H9 (cell line): ENCODE results near the gene ZNF521. TPM values are rescaled to one million over a fixed set of nuclear protein-coding genes. Genes with fewer than 3 reads are reported as not detected.

Experiments used
- DNase-seq: peaks from one replicate; pipeline ENCODE4 v3.0.0-alpha.2; 2017
- H2AFZ ChIP-seq: one replicate; pipeline ENCODE4 v1.6.1; 2013; ENCODE audit warnings: mild to moderate bottlenecking, low read length, control low read depth, moderate library complexity
- H2AK5ac ChIP-seq: 2 replicates; pipeline ENCODE4 v1.6.1; 2013; ENCODE audit warnings: low read length, control low read depth, mixed read lengths; ENCODE audit not compliant: insufficient read length
- H2BK120ac ChIP-seq: one replicate; pipeline ENCODE4 v1.6.1; 2013; ENCODE audit warnings: low read depth, mild to moderate bottlenecking, low read length, control low read depth, inconsistent platforms; ENCODE audit not compliant: poor library complexity, severe bottlenecking
- H2BK12ac ChIP-seq: 2 replicates; pipeline ENCODE4 v1.6.1; 2013; ENCODE audit warnings: low read length, control low read depth, mixed read lengths, low read depth; ENCODE audit not compliant: insufficient read length
- H2BK15ac ChIP-seq: 2 replicates; pipeline ENCODE4 v1.6.1; 2013; ENCODE audit warnings: low read depth, low read length, control low read depth
- H2BK20ac ChIP-seq: one replicate; pipeline ENCODE4 v1.6.1; 2013; ENCODE audit warnings: low read depth, mild to moderate bottlenecking, low read length, control low read depth, inconsistent platforms; ENCODE audit not compliant: poor library complexity, severe bottlenecking
- H2BK5ac ChIP-seq: 2 replicates; pipeline ENCODE4 v1.6.1; 2013; ENCODE audit warnings: low read length, control low read depth, mixed read lengths; ENCODE audit not compliant: insufficient read length
- H3K14ac ChIP-seq: 2 replicates; pipeline ENCODE4 v1.6.1; 2013; ENCODE audit warnings: low read length, control low read depth; ENCODE audit not compliant: insufficient read depth
- H3K18ac ChIP-seq: 2 replicates; pipeline ENCODE4 v1.6.1; 2013; ENCODE audit warnings: low read depth, mild to moderate bottlenecking, mixed read lengths, low read length, control low read depth; ENCODE audit not compliant: insufficient read length
- H3K23ac ChIP-seq: 2 replicates; pipeline ENCODE4 v1.6.1; 2013; ENCODE audit warnings: low read length, control low read depth, mixed read lengths, low read depth; ENCODE audit not compliant: insufficient read length
- H3K23me2 ChIP-seq: 2 replicates; pipeline ENCODE4 v1.6.1; 2013; ENCODE audit warnings: low read depth, mild to moderate bottlenecking, mixed read lengths, low read length, control low read depth; ENCODE audit not compliant: insufficient read length, poor library complexity, severe bottlenecking
- H3K27ac ChIP-seq: 2 replicates; pipeline ENCODE4 v1.5.1; 2013; ENCODE audit warnings: low read length, control low read depth, mixed read lengths, low read depth; ENCODE audit not compliant: insufficient read length
- H3K27me3 ChIP-seq: 2 replicates; pipeline ENCODE4 v1.6.1; 2013; ENCODE audit warnings: low read length, control low read depth, inconsistent platforms; ENCODE audit not compliant: insufficient read depth
- H3K4ac ChIP-seq: 2 replicates; pipeline ENCODE4 v1.6.1; 2013; ENCODE audit warnings: low read depth, mild to moderate bottlenecking, control low read depth, inconsistent platforms, low read length, moderate library complexity
- H3K4me1 ChIP-seq: 2 replicates; pipeline ENCODE4 v1.6.1; 2013; ENCODE audit warnings: low read length, control low read depth, inconsistent platforms; ENCODE audit not compliant: insufficient read depth
- H3K4me2 ChIP-seq: 2 replicates; pipeline ENCODE4 v1.6.1; 2013; ENCODE audit warnings: low read length, control low read depth, mixed read lengths; ENCODE audit not compliant: insufficient read length, insufficient read depth
- H3K56ac ChIP-seq: 2 replicates; pipeline ENCODE4 v1.6.1; 2013; ENCODE audit warnings: low read depth, mild to moderate bottlenecking, mixed read lengths, low read length, control low read depth; ENCODE audit not compliant: insufficient read length
- H3K79me1 ChIP-seq: 2 replicates; pipeline ENCODE4 v1.6.1; 2013; ENCODE audit warnings: low read depth, mild to moderate bottlenecking, moderate library complexity, low read length, control low read depth, inconsistent platforms; ENCODE audit not compliant: insufficient read depth, poor library complexity, severe bottlenecking
- H3K79me2 ChIP-seq: 2 replicates; pipeline ENCODE4 v1.6.1; 2013; ENCODE audit warnings: low read length, control low read depth, inconsistent platforms; ENCODE audit not compliant: insufficient read depth
- H3K9ac ChIP-seq: 2 replicates; pipeline ENCODE4 v1.6.1; 2013; ENCODE audit warnings: low read length, control low read depth, mixed read lengths; ENCODE audit not compliant: insufficient read length; ENCODE audit errors: extremely low read depth
- H3K9me3 ChIP-seq: one replicate; pipeline ENCODE4 v1.6.1; 2013; ENCODE audit warnings: low read depth, low read length, inconsistent platforms; ENCODE audit not compliant: control insufficient read depth
- H3T11ph ChIP-seq: one replicate; pipeline ENCODE4 v1.6.1; 2013; ENCODE audit warnings: mild to moderate bottlenecking, low read length, control low read depth, inconsistent platforms
- H4K20me1 ChIP-seq: one replicate; pipeline ENCODE4 v1.6.1; 2013; ENCODE audit not compliant: control insufficient read depth, insufficient read length, insufficient read depth
- H4K5ac ChIP-seq: 2 replicates; pipeline ENCODE4 v1.6.1; 2013; ENCODE audit warnings: low read depth, mild to moderate bottlenecking, mixed read lengths, low read length, control low read depth; ENCODE audit not compliant: insufficient read length
- H4K8ac ChIP-seq: replicated peaks from 2 replicates; pipeline ENCODE4 v1.6.1; 2013; ENCODE audit warnings: low read length, control low read depth, mixed read lengths, low read depth; ENCODE audit not compliant: insufficient read length
- H4K91ac ChIP-seq: 2 replicates; pipeline ENCODE4 v1.6.1; 2013; ENCODE audit warnings: low read depth, mild to moderate bottlenecking, moderate library complexity, mixed read lengths, low read length, control low read depth; ENCODE audit not compliant: insufficient read length
- H3K27ac Mint-ChIP-seq, 3 experiments: 2 replicates in 2 of 3; 3 replicates in 1 of 3; pipeline ENCODE4 v1.8.0; 2020 to 2021; ENCODE audit warnings: mixed read lengths in 3 of 3, mild to moderate bottlenecking in 1 of 3, moderate library complexity in 1 of 3
- H3K27me3 Mint-ChIP-seq: 2 replicates; pipeline ENCODE4 v1.8.0; 2021; ENCODE audit warnings: low read depth, mild to moderate bottlenecking, moderate library complexity, mixed read lengths
- H3K36me3 Mint-ChIP-seq, 3 experiments: 2 replicates in 2 of 3; 3 replicates in 1 of 3; pipeline ENCODE4 v1.8.0; 2020 to 2021; ENCODE audit warnings: low read depth in 3 of 3, mixed read lengths in 3 of 3; ENCODE audit not compliant: insufficient read depth in 1 of 3
- H3K4me1 Mint-ChIP-seq, 2 experiments: 2 replicates each; pipeline ENCODE4 v1.8.0; 2020; ENCODE audit warnings: mixed read lengths in 2 of 2
- H3K4me3 Mint-ChIP-seq, 2 experiments: 2 replicates in 1 of 2; 3 replicates in 1 of 2; pipeline ENCODE4 v1.8.0; 2020 to 2021; ENCODE audit warnings: mild to moderate bottlenecking in 2 of 2, mixed read lengths in 2 of 2, moderate library complexity in 1 of 2
- H3K9me3 Mint-ChIP-seq, 2 experiments: 2 replicates in 1 of 2; 3 replicates in 1 of 2; pipeline ENCODE4 v1.8.0; 2020; ENCODE audit warnings: mild to moderate bottlenecking in 2 of 2, mixed read lengths in 2 of 2, moderate library complexity in 1 of 2
- WGBS: extraction: QIAGEN DNeasy Blood & Tissue Kit; methylation state at CpG from one replicate; pipeline ENCODE4 v1.1.7; 2013; ENCODE audit warnings: missing lambda C conversion rate, low lambda C conversion rate, mixed read lengths; ENCODE audit not compliant: insufficient read length; ENCODE audit errors: extremely low coverage; 5-methylcytosine and 5-hydroxymethylcytosine counted together
- total RNA-seq: library from RNA; stranded (reverse); gene quantifications from 2 replicates; pipeline ENCODE4 v1.2.1, GENCODE V29; 2021
- TF ChIP-seq, protein P1 (sequence below): fragments of 200-600 bp; sonication (generic); conservative IDR thresholded peaks from 3 replicates; pipeline ENCODE4 v1.8.0; 2021; ENCODE audit warnings: antibody characterized with exemption, mild to moderate bottlenecking

ZNF521 gene
- total RNA-seq, 1 experiment from 2014 or later, result 3.3 TPM

DNA sequence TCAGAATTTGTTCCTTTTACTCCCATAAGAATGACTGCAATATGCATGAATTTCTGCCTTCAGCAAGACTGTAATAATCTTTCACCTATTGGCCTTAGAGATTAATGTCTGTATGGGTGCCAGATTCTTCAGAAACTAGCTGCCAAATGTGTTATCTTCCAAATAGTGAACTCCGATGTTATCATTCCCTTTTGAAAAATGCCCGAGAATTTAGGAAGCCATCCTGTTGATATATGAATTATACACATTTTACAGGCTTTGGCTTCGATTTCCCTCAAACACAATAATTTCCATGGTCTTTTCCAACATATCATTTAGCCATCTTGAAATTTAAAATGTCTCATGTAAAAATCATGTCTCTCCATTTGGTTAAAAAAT is 101.5 kb downstream of the ZNF521 start:
- Histone ChIP-seq H3T11ph (no peak overlapping the region), H3K4me1 (no peaks in the 10 kb centered on the region), H4K5ac (no peak overlapping the region)

More for the DNA sequence above, 101.5 kb downstream of the ZNF521 start:
- Histone ChIP-seq H3K27ac (no peak overlapping the region), H2BK15ac (no peak overlapping the region), H2BK120ac (no peak overlapping the region), H3K79me1 (no peaks in the 10 kb centered on the region), H3K14ac (no peak overlapping the region), H3K23ac (no peak overlapping the region), H2BK5ac (no peak overlapping the region), H2BK20ac (no peak overlapping the region), H4K91ac (no peak overlapping the region), H3K23me2 (no peaks in the 10 kb centered on the region), H2BK12ac (no peak overlapping the region), H3K9ac (no peak overlapping the region), H3K4me2 (no peak overlapping the region), H3K56ac (no peak overlapping the region), H2AK5ac (no peak overlapping the region), H3K4ac (no peak overlapping the region), H3K27me3 (no peaks in the 10 kb centered on the region), H4K20me1 (no peaks in the 10 kb centered on the region), H3K18ac (no peak overlapping the region), H3K9me3 (no peaks in the 10 kb centered on the region), H3K79me2 (no peaks in the 10 kb centered on the region), H2AFZ (no peak overlapping the region), H4K8ac (no peak overlapping the region)
- Mint-ChIP-seq H3K36me3 (no peaks in the 10 kb centered on the region), H3K9me3 (no peaks in the 10 kb centered on the region), H3K4me1 (no peaks in the 10 kb centered on the region), H3K27me3 (peaks cover 2% of the 10 kb centered on the region; the same call in 1 of the 2 replicates), H3K27ac (no peak overlapping the region), H3K4me3 (no peak overlapping the region)
- no peak for DNase-seq
- TF ChIP-seq, protein P1, sequence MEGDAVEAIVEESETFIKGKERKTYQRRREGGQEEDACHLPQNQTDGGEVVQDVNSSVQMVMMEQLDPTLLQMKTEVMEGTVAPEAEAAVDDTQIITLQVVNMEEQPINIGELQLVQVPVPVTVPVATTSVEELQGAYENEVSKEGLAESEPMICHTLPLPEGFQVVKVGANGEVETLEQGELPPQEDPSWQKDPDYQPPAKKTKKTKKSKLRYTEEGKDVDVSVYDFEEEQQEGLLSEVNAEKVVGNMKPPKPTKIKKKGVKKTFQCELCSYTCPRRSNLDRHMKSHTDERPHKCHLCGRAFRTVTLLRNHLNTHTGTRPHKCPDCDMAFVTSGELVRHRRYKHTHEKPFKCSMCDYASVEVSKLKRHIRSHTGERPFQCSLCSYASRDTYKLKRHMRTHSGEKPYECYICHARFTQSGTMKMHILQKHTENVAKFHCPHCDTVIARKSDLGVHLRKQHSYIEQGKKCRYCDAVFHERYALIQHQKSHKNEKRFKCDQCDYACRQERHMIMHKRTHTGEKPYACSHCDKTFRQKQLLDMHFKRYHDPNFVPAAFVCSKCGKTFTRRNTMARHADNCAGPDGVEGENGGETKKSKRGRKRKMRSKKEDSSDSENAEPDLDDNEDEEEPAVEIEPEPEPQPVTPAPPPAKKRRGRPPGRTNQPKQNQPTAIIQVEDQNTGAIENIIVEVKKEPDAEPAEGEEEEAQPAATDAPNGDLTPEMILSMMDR, result no peak
- WGBS, result no CpG with 5 or more reads among the region's 3 CpGs
